PC-3 (cell line): ENCODE data around the gene VILL.

ENCODE experiments used
- EZH2 ChIP-seq: fragments of 300-600 bp; sonication (generic); IDR thresholded peaks from one replicate; pipeline ENCODE4 v1.6.1; 2017; ENCODE audit warnings: antibody characterized with exemption, mild to moderate bottlenecking, low read length; ENCODE audit not compliant: unreplicated experiment
- EZH2phosphoT487 ChIP-seq: fragments of 300-600 bp; sonication (generic); IDR thresholded peaks from 2 replicates; pipeline ENCODE4 v1.6.1; 2018; ENCODE audit warnings: mild to moderate bottlenecking, antibody characterized with exemption, low read length, borderline replicate concordance
- TF ChIP-seq, protein P1 (sequence below): fragments of 300-600 bp; sonication (generic); conservative IDR thresholded peaks from 2 replicates; pipeline ENCODE4 v1.5.1; 2017; ENCODE audit warnings: antibody characterized with exemption, low read depth, mild to moderate bottlenecking, low read length

DNA sequence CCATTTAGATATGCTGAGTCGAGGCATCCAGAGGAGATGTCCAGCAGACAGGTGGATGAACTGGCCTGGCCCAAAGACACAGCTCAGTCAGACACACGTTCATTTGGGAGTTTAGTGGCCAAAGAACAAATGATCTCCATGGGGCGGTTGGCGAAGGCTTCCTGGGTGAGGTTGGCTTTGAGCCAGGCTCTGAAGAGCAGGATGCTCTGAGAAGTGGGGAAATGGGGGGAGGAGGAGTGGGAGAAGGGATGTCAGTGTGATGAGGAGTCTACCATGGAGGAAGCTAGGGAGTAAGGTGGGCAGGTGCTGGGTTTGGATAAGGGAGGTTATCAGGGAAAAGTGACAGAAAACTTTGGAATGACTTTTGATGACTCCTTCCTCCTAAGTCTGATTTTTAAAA lies 47.5 kb upstream of the VILL start:
- TF ChIP-seq, protein P1, sequence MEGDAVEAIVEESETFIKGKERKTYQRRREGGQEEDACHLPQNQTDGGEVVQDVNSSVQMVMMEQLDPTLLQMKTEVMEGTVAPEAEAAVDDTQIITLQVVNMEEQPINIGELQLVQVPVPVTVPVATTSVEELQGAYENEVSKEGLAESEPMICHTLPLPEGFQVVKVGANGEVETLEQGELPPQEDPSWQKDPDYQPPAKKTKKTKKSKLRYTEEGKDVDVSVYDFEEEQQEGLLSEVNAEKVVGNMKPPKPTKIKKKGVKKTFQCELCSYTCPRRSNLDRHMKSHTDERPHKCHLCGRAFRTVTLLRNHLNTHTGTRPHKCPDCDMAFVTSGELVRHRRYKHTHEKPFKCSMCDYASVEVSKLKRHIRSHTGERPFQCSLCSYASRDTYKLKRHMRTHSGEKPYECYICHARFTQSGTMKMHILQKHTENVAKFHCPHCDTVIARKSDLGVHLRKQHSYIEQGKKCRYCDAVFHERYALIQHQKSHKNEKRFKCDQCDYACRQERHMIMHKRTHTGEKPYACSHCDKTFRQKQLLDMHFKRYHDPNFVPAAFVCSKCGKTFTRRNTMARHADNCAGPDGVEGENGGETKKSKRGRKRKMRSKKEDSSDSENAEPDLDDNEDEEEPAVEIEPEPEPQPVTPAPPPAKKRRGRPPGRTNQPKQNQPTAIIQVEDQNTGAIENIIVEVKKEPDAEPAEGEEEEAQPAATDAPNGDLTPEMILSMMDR: no peak
- TF ChIP-seq EZH2: no peak
- no peak for TF ChIP-seq EZH2phosphoT487
